Spleen (tissue), 11 donors: Measurements from ENCODE around the gene PHACTR1. TPM values are rescaled to one million over a fixed set of nuclear protein-coding genes. Genes with fewer than 3 reads are reported as not detected.

Source experiments
- DNase-seq: peaks from one replicate; pipeline ENCODE4 v3.0.0-alpha.2; 2020
- H3K27ac ChIP-seq, 8 donors: fragments of 200-600 bp; sonication (generic) in 7 of 8; 1 replicate in 4 of 8; 2 replicates in 4 of 8; pipeline versions ENCODE4 v1.5.0 to v1.8.0; 2016 to 2021; ENCODE audit warnings: inconsistent platforms in 4 of 8, mild to moderate bottlenecking in 4 of 8, moderate library complexity in 1 of 8
- H3K27me3 ChIP-seq, 7 donors: fragments of 200-600 bp; sonication (generic) in 6 of 7; replicated peaks in 1 of 7; 1 replicate in 4 of 7; 2 replicates in 3 of 7; pipeline versions ENCODE4 v1.5.0 to v1.8.0; 2016 to 2021; ENCODE audit warnings: inconsistent platforms in 3 of 7, mild to moderate bottlenecking in 1 of 7
- H3K36me3 ChIP-seq, 6 donors: fragments of 200-600 bp; sonication (generic) in 5 of 6; 1 replicate in 4 of 6; 2 replicates in 2 of 6; pipeline versions ENCODE4 v1.5.0 to v1.8.0; 2016 to 2021; ENCODE audit warnings: inconsistent platforms in 2 of 6
- H3K4me1 ChIP-seq, 6 donors: fragments of 200-600 bp; sonication (generic) in 5 of 6; 1 replicate in 3 of 6; 2 replicates in 3 of 6; pipeline versions ENCODE4 v1.5.0 to v1.8.0; 2016 to 2021; ENCODE audit warnings: inconsistent platforms in 3 of 6
- H3K4me3 ChIP-seq, 8 donors: fragments of 200-600 bp; sonication (generic) in 7 of 8; 1 replicate in 4 of 8; 2 replicates in 4 of 8; pipeline versions ENCODE4 v1.5.0 to v1.8.0; 2016 to 2021; ENCODE audit warnings: inconsistent platforms in 4 of 8, mild to moderate bottlenecking in 4 of 8, moderate library complexity in 2 of 8
- H3K9me3 ChIP-seq, 8 donors: fragments of 200-600 bp; sonication (generic) in 7 of 8; 1 replicate in 4 of 8; 2 replicates in 4 of 8; pipeline versions ENCODE4 v1.5.0 to v1.8.0; 2016 to 2021; ENCODE audit warnings: inconsistent platforms in 4 of 8
- CTCF ChIP-seq, 11 experiments: fragments of 200-600 bp in 7 of 11; fragments of 450-650 bp in 4 of 11; sonication (generic) in 4 of 11; IDR thresholded peaks in 8 of 11; conservative IDR thresholded peaks in 3 of 11; 1 replicate in 7 of 11; 2 replicates in 4 of 11; pipeline versions ENCODE4 v1.4.0 to v1.8.0; 2016 to 2021; ENCODE audit warnings: antibody characterized with exemption in 11 of 11, inconsistent platforms in 4 of 11, mild to moderate bottlenecking in 1 of 11
- POLR2A ChIP-seq, 3 donors: fragments of 450-650 bp; IDR thresholded peaks; one replicate each; pipeline ENCODE4 v1.5.1; 2017; ENCODE audit warnings: antibody characterized with exemption in 3 of 3, mild to moderate bottlenecking in 1 of 3
- POLR2AphosphoS5 ChIP-seq, 3 donors: sonication (generic); formaldehyde crosslinking; IDR thresholded peaks; one replicate each; pipeline ENCODE4 v1.5.1; 2017; ENCODE audit warnings: antibody characterized with exemption in 3 of 3
- WGBS, 5 donors: extraction: QIAGEN DNeasy Blood & Tissue Kit in 3 of 5; methylation state at CpG; one replicate each; pipeline versions ENCODE4 v1.1.5 to v1.1.7; 2013 to 2018; 5-methylcytosine and 5-hydroxymethylcytosine counted together
- intact Hi-C: fragments of 100-400 bp; cut with DNase I; formaldehyde crosslinking; loops from one replicate; pipeline ENCODE4 v1.15.0; 2023; ENCODE audit warnings: low total_unique reads
- polyA plus RNA-seq, 3 donors: library from polyadenylated mRNA; stranded (reverse); fragments of 200-250 nt; gene quantifications; one replicate each; pipeline ENCODE4 v1.2.1, GENCODE V29; 2013
- total RNA-seq, 7 donors: library from RNA; depleted of rRNA in 3 of 7; stranded (reverse); fragments of >200 nt in 3 of 7; fragmentation: NEBNext Ultra II Directional in 4 of 7; extraction: Animal tissue kit (Norgen Biotek cat#: 25700) in 4 of 7; gene quantifications; one replicate each; pipeline versions ENCODE4 v1.1.0 to v1.2.1, GENCODE V29; 2016 to 2021
- donor health status: healthy with polysubstance abuse.
- donor health status: DM: no; HTN: no; CAD: no; lungs with moderate emphysema.
- donor health status: DM: no; HTN: no; CAD: no.
- donor health status: Bipolar disorder and iron deficiency.
- donor health status: healthy.
- donor health status: DM: no; HTN: no; CAD: no.
- donor health status: DM: yes; HTN: yes; CAD: no.

PHACTR1 gene
- total and polyA plus RNA-seq, 10 donors = 8.5 to 45.3 (median 30.8) TPM

- intact Hi-C loops = no loop called here
- no peaks in the 10 kb centered on the region for H3K9me3 ChIP-seq
- 66 to 83% (median 74%) methylated on average over 11 of the region's 11 CpGs for WGBS, 5 donors
- DNase-seq = no peak
- H3K4me3 ChIP-seq = peak overlapping the region in 1 of 8 donors; percentile 56
- H3K27me3 ChIP-seq = no peaks in the 10 kb centered on the region
- TF ChIP-seq POLR2AphosphoS5 (IDR thresholded peaks at IDR 0.05) (no peak), POLR2A (IDR thresholded peaks at IDR 0.05) (no peak), CTCF (IDR thresholded peaks at IDR 0.05 in 8 of 11, conservative IDR thresholded peaks at IDR 0.05 in 3 of 11) (no peak)
- H3K36me3 ChIP-seq = peaks cover 0 to 83% (median 17%) of the 10 kb centered on the region in 6 donors
- H3K4me1 ChIP-seq = peaks cover 17 to 59% (median 39%) of the 10 kb centered on the region in 6 donors
- peak overlapping the region in 7 of 8 donors; percentile 81 to 90 (median 86) for H3K27ac ChIP-seq
Measured at GRCh38 chr6:13304580-13305260, 588.2 kb downstream of the PHACTR1 start.

- H3K36me3 ChIP-seq = peaks cover 0 to 83% (median 16%) of the 10 kb centered on the region in 6 donors
- no peaks in the 10 kb centered on the region for H3K27me3 ChIP-seq
- peak overlapping the region in 4 of 8 donors; percentile 81 to 90 (median 88) for H3K27ac ChIP-seq
- no peaks in the 10 kb centered on the region for H3K9me3 ChIP-seq
- 67 to 93% (median 79%) methylated on average over 4 of the region's 4 CpGs for WGBS, 5 donors
- H3K4me3 ChIP-seq = no peak overlapping the region
- TF ChIP-seq CTCF (IDR thresholded peaks at IDR 0.05 in 8 of 11, conservative IDR thresholded peaks at IDR 0.05 in 3 of 11) (no peak), POLR2AphosphoS5 (IDR thresholded peaks at IDR 0.05) (no peak), POLR2A (IDR thresholded peaks at IDR 0.05) (no peak)
- peaks cover 17 to 53% (median 39%) of the 10 kb centered on the region in 6 donors for H3K4me1 ChIP-seq
- intact Hi-C loops = no loop called here
- no peak for DNase-seq
Measured at GRCh38 chr6:13305288-13305687, 588.7 kb downstream of the PHACTR1 start.

GRCh38 chr6:13305791-13306190, 589.2 kb downstream of the PHACTR1 start:
- intact Hi-C loops = no loop called here
- peaks cover 0 to 83% (median 16%) of the 10 kb centered on the region in 6 donors for H3K36me3 ChIP-seq

More at GRCh38 chr6:13305791-13306190, 589.2 kb downstream of the PHACTR1 start:
- DNase-seq = no peak
- H3K27me3 ChIP-seq = no peaks in the 10 kb centered on the region
- TF ChIP-seq POLR2A (IDR thresholded peaks at IDR 0.05) = no peak
- no peak for TF ChIP-seq POLR2AphosphoS5 (IDR thresholded peaks at IDR 0.05)
- no peak for TF ChIP-seq CTCF (IDR thresholded peaks at IDR 0.05 in 8 of 11, conservative IDR thresholded peaks at IDR 0.05 in 3 of 11)
- H3K4me3 ChIP-seq = no peak overlapping the region
- H3K27ac ChIP-seq = no peak overlapping the region
- peaks cover 17 to 52% (median 39%) of the 10 kb centered on the region in 6 donors for H3K4me1 ChIP-seq
- no peaks in the 10 kb centered on the region for H3K9me3 ChIP-seq
- 89 to 97% (median 90%) methylated on average over 1 of the region's 1 CpG for WGBS, 5 donors
